KMS-11 (cell line): ENCODE measurements around the gene SCLY.

Source experiments
- H2AFZ ChIP-seq: fragments of 200-600 bp; sonication (generic); 2 replicates; pipeline ENCODE4 v1.6.1; 2016; ENCODE audit warnings: antibody characterized with exemption, mixed run types, low read depth
- H3K27ac ChIP-seq: fragments of 200-600 bp; sonication (generic); 2 replicates; pipeline ENCODE4 v1.6.1; 2016; ENCODE audit warnings: mild to moderate bottlenecking, mixed run types
- H3K27me3 ChIP-seq: fragments of 200-600 bp; sonication (generic); 2 replicates; pipeline ENCODE4 v1.6.1; 2017; ENCODE audit warnings: mild to moderate bottlenecking, low read depth, mixed run types, moderate library complexity; ENCODE audit not compliant: insufficient read depth
- H3K36me3 ChIP-seq: fragments of 200-600 bp; sonication (generic); 2 replicates; pipeline ENCODE4 v1.6.1; 2017; ENCODE audit warnings: mild to moderate bottlenecking, mixed run types; ENCODE audit not compliant: insufficient read depth
- H3K4me1 ChIP-seq: fragments of 200-600 bp; sonication (generic); 2 replicates; pipeline ENCODE4 v1.6.1; 2016; ENCODE audit warnings: mild to moderate bottlenecking, low read depth, mixed run types; ENCODE audit not compliant: poor library complexity, severe bottlenecking
- H3K4me2 ChIP-seq: fragments of 200-600 bp; sonication (generic); 2 replicates; pipeline ENCODE4 v1.7.0; 2016; ENCODE audit warnings: mild to moderate bottlenecking, mixed run types
- H3K4me3 ChIP-seq: fragments of 200-600 bp; sonication (generic); IDR thresholded peaks from 2 replicates; pipeline ENCODE4 v1.6.1; 2017; ENCODE audit warnings: low read depth, low read length, mixed read lengths; ENCODE audit not compliant: insufficient read depth
- H3K79me2 ChIP-seq: fragments of 200-600 bp; sonication (generic); 2 replicates; pipeline ENCODE4 v1.6.1; 2016; ENCODE audit warnings: low read depth, mixed run types; ENCODE audit not compliant: insufficient read depth
- H3K9ac ChIP-seq: fragments of 200-600 bp; sonication (generic); 2 replicates; pipeline ENCODE4 v1.6.1; 2016; ENCODE audit warnings: mild to moderate bottlenecking, mixed run types
- H4K20me1 ChIP-seq: fragments of 200-600 bp; sonication (generic); 2 replicates; pipeline ENCODE4 v1.6.1; 2016; ENCODE audit warnings: mild to moderate bottlenecking, mixed run types; ENCODE audit not compliant: insufficient read depth
- CTCF ChIP-seq: fragments of 200-600 bp; sonication (generic); conservative IDR thresholded peaks from 2 replicates; pipeline ENCODE4 v1.6.1; 2017; ENCODE audit warnings: low read depth, mild to moderate bottlenecking, antibody characterized with exemption, low read length, moderate library complexity, mixed read lengths

The SCLY gene

GRCh38 chr2:238104226-238104690 lies 43.5 kb downstream of the SCLY start:
- no peaks in the 10 kb centered on the region for H3K36me3 ChIP-seq
- H4K20me1 ChIP-seq = no peaks in the 10 kb centered on the region
- no peak overlapping the region for H3K27ac ChIP-seq
- no peaks in the 10 kb centered on the region for H3K4me1 ChIP-seq
- H3K4me2 ChIP-seq = no peak overlapping the region
- no peak overlapping the region for H3K9ac ChIP-seq
- H3K4me3 ChIP-seq = no peak overlapping the region
- H3K27me3 ChIP-seq = no peaks in the 10 kb centered on the region
- H3K79me2 ChIP-seq = no peaks in the 10 kb centered on the region
- TF ChIP-seq CTCF = no peak
- no peak overlapping the region for H2AFZ ChIP-seq

- no peaks in the 10 kb centered on the region for H3K27me3 ChIP-seq
- H3K36me3 ChIP-seq = no peaks in the 10 kb centered on the region
- no peaks in the 10 kb centered on the region for H3K79me2 ChIP-seq
- no peaks in the 10 kb centered on the region for H3K4me1 ChIP-seq
- no peak overlapping the region for H3K27ac ChIP-seq
- H2AFZ ChIP-seq = no peak overlapping the region
- no peak for TF ChIP-seq CTCF
- H3K9ac ChIP-seq = no peak overlapping the region
- no peak overlapping the region for H3K4me3 ChIP-seq
- H4K20me1 ChIP-seq = no peaks in the 10 kb centered on the region
- no peak overlapping the region for H3K4me2 ChIP-seq
Observed at GRCh38 chr2:238104691-238105371, 44.0 kb downstream of the SCLY start.

- Histone ChIP-seq H3K9ac (no peak overlapping the region), H2AFZ (no peak overlapping the region), H3K4me2 (no peak overlapping the region), H3K27me3 (no peaks in the 10 kb centered on the region), H3K36me3 (no peaks in the 10 kb centered on the region), H3K27ac (no peak overlapping the region), H3K4me3 (no peak overlapping the region), H4K20me1 (no peaks in the 10 kb centered on the region), H3K79me2 (no peaks in the 10 kb centered on the region), H3K4me1 (no peaks in the 10 kb centered on the region)
- TF ChIP-seq CTCF = no peak
Observed at GRCh38 chr2:238105506-238106338, 44.9 kb downstream of the SCLY start.

- Histone ChIP-seq H3K36me3 (no peaks in the 10 kb centered on the region), H4K20me1 (no peaks in the 10 kb centered on the region), H3K4me1 (no peaks in the 10 kb centered on the region), H2AFZ (no peak overlapping the region), H3K79me2 (no peaks in the 10 kb centered on the region), H3K4me3 (no peak overlapping the region), H3K4me2 (no peak overlapping the region), H3K9ac (no peak overlapping the region), H3K27ac (no peak overlapping the region), H3K27me3 (no peaks in the 10 kb centered on the region)
- TF ChIP-seq CTCF = no peak
Observed at GRCh38 chr2:238106339-238106697, 45.5 kb downstream of the SCLY start.
